T-helper 17 cell (primary cell): ENCODE results near the gene SLC13A3. TPM values are rescaled to one million over a fixed set of nuclear protein-coding genes. Genes with fewer than 3 reads are reported as not detected.

Experiments used
- ATAC-seq: fragments of 150-1000 bp; cut with Tn5 transposase; 2 replicates; pipeline ENCODE4 v1.10.0; 2021; ENCODE audit warnings: mild to moderate bottlenecking, moderate library complexity
- DNase-seq, 3 donors: peaks; one replicate each; pipeline versions ENCODE4 v3.0.0 to v3.0.0-alpha.2; 2020 to 2021
- H3K9me3 ChIP-seq: one replicate; pipeline ENCODE4 v1.7.0; 2013; ENCODE audit warnings: low read length, mild to moderate bottlenecking; ENCODE audit not compliant: control insufficient read depth, poor library complexity, severe bottlenecking
- H3K27ac Mint-ChIP-seq: one replicate; pipeline ENCODE4 v1.8.0; 2022; ENCODE audit warnings: mild to moderate bottlenecking, moderate library complexity, mixed read lengths
- H3K27me3 Mint-ChIP-seq: one replicate; pipeline ENCODE4 v1.8.0; 2022; ENCODE audit warnings: mixed read lengths
- H3K36me3 Mint-ChIP-seq: one replicate; pipeline ENCODE4 v1.8.0; 2022; ENCODE audit warnings: low read depth, mixed read lengths
- H3K4me1 Mint-ChIP-seq: one replicate; pipeline ENCODE4 v1.8.0; 2022; ENCODE audit warnings: mild to moderate bottlenecking, mixed read lengths
- H3K4me3 Mint-ChIP-seq: one replicate; pipeline ENCODE4 v1.8.0; 2022; ENCODE audit warnings: mild to moderate bottlenecking, moderate library complexity, mixed read lengths
- total RNA-seq, 4 donors: library from RNA in 2 of 4; stranded (reverse) in 2 of 4; gene quantifications; one replicate each; pipeline ENCODE4 v1.2.3 and lab custom pipeline; 2022 to 2026

The SLC13A3 gene
- total RNA-seq, 2 donors from 2014 or later, result 0.10 TPM; not detected in 1

GRCh38 chr20:46595933-46596332, 55.3 kb downstream of the SLC13A3 start:
- Mint-ChIP-seq H3K27me3 (peaks cover 45% of the 10 kb centered on the region), H3K27ac (no peak overlapping the region)
- ATAC-seq, result no peak

GRCh38 chr20:46594725-46595124, 56.5 kb downstream of the SLC13A3 start:
- Mint-ChIP-seq H3K4me1 (no peaks in the 10 kb centered on the region), H3K4me3 (no peak overlapping the region), H3K36me3 (peaks cover 2% of the 10 kb centered on the region), H3K27ac (no peak overlapping the region), H3K27me3 (peaks cover 43% of the 10 kb centered on the region)
- ATAC-seq (no peak), DNase-seq (no peak)
- peaks cover 2% of the 10 kb centered on the region for H3K9me3 ChIP-seq

More at GRCh38 chr20:46595933-46596332, 55.3 kb downstream of the SLC13A3 start:
- DNase-seq, result no peak
- peaks cover 2% of the 10 kb centered on the region for H3K9me3 ChIP-seq
- H3K4me3 Mint-ChIP-seq, result no peak overlapping the region
- H3K36me3 Mint-ChIP-seq, result peaks cover 2% of the 10 kb centered on the region
- H3K4me1 Mint-ChIP-seq, result no peaks in the 10 kb centered on the region

- no peak for DNase-seq
- peaks cover 2% of the 10 kb centered on the region for H3K36me3 Mint-ChIP-seq
- peaks cover 35% of the 10 kb centered on the region for H3K27me3 Mint-ChIP-seq
These were observed 58.5 kb downstream of the SLC13A3 start for GRCh38 chr20:46592580-46593362.

GRCh38 chr20:46590443-46590842, 60.8 kb downstream of the SLC13A3 start:
- Mint-ChIP-seq H3K4me3 (no peak overlapping the region), H3K27ac (no peak overlapping the region), H3K36me3 (peaks cover 2% of the 10 kb centered on the region), H3K27me3 (peaks cover 27% of the 10 kb centered on the region), H3K4me1 (no peaks in the 10 kb centered on the region)
- DNase-seq (no peak), ATAC-seq (no peak)
- peaks cover 2% of the 10 kb centered on the region for H3K9me3 ChIP-seq

More at GRCh38 chr20:46592580-46593362, 58.5 kb downstream of the SLC13A3 start:
- Mint-ChIP-seq H3K4me1 (no peaks in the 10 kb centered on the region), H3K4me3 (no peak overlapping the region), H3K27ac (no peak overlapping the region)
- H3K9me3 ChIP-seq, result peaks cover 2% of the 10 kb centered on the region
- no peak for ATAC-seq

GRCh38 chr20:46588532-46589511, 62.4 kb downstream of the SLC13A3 start:
- Mint-ChIP-seq H3K4me3 (no peak overlapping the region), H3K4me1 (no peaks in the 10 kb centered on the region), H3K36me3 (peaks cover 2% of the 10 kb centered on the region), H3K27me3 (peaks cover 24% of the 10 kb centered on the region), H3K27ac (no peak overlapping the region)
- no peak for DNase-seq
- no peaks in the 10 kb centered on the region for H3K9me3 ChIP-seq
- no peak for ATAC-seq

GRCh38 chr20:46587986-46588385, 63.3 kb downstream of the SLC13A3 start:
- Mint-ChIP-seq H3K36me3 (peaks cover 2% of the 10 kb centered on the region), H3K4me1 (no peaks in the 10 kb centered on the region), H3K27me3 (peaks cover 23% of the 10 kb centered on the region), H3K4me3 (no peak overlapping the region), H3K27ac (no peak overlapping the region)
- ATAC-seq, result no peak
- no peaks in the 10 kb centered on the region for H3K9me3 ChIP-seq
- DNase-seq, result no peak

GRCh38 chr20:46586724-46587123, 64.5 kb downstream of the SLC13A3 start:
- no peak for DNase-seq
- H3K36me3 Mint-ChIP-seq, result no peaks in the 10 kb centered on the region
- H3K27ac Mint-ChIP-seq, result no peak overlapping the region
- H3K9me3 ChIP-seq, result no peaks in the 10 kb centered on the region
- H3K27me3 Mint-ChIP-seq, result peaks cover 16% of the 10 kb centered on the region
- no peaks in the 10 kb centered on the region for H3K4me1 Mint-ChIP-seq
- ATAC-seq, result no peak
- no peak overlapping the region for H3K4me3 Mint-ChIP-seq

GRCh38 chr20:46584508-46584907, 66.8 kb downstream of the SLC13A3 start:
- Mint-ChIP-seq H3K27ac (no peak overlapping the region), H3K4me3 (no peak overlapping the region), H3K27me3 (peaks cover 26% of the 10 kb centered on the region), H3K4me1 (peaks cover 5% of the 10 kb centered on the region), H3K36me3 (peaks cover 2% of the 10 kb centered on the region)
- DNase-seq (no peak), ATAC-seq (no peak)
- H3K9me3 ChIP-seq, result no peaks in the 10 kb centered on the region

- Mint-ChIP-seq H3K4me3 (no peak overlapping the region), H3K36me3 (peaks cover 2% of the 10 kb centered on the region), H3K27ac (no peak overlapping the region), H3K27me3 (peaks cover 28% of the 10 kb centered on the region), H3K4me1 (peaks cover 5% of the 10 kb centered on the region)
- ATAC-seq (no peak), DNase-seq (no peak)
- no peaks in the 10 kb centered on the region for H3K9me3 ChIP-seq
These were observed 67.6 kb downstream of the SLC13A3 start for GRCh38 chr20:46583411-46584214.

GRCh38 chr20:46582648-46583047, 68.6 kb downstream of the SLC13A3 start:
- ATAC-seq, result no peak
- H3K4me3 Mint-ChIP-seq, result no peak overlapping the region
- H3K4me1 Mint-ChIP-seq, result peaks cover 5% of the 10 kb centered on the region
- H3K9me3 ChIP-seq, result no peaks in the 10 kb centered on the region
- peaks cover 36% of the 10 kb centered on the region for H3K27me3 Mint-ChIP-seq
- peaks cover 2% of the 10 kb centered on the region for H3K36me3 Mint-ChIP-seq
- DNase-seq, result no peak
- no peak overlapping the region for H3K27ac Mint-ChIP-seq

GRCh38 chr20:46581391-46581790, 69.9 kb downstream of the SLC13A3 start:
- DNase-seq, result no peak
- peaks cover 2% of the 10 kb centered on the region for H3K36me3 Mint-ChIP-seq
- no peak for ATAC-seq

GRCh38 chr20:46580613-46581205, 70.5 kb downstream of the SLC13A3 start:
- H3K36me3 Mint-ChIP-seq, result peaks cover 2% of the 10 kb centered on the region
- no peak for ATAC-seq
- H3K27me3 Mint-ChIP-seq, result peaks cover 41% of the 10 kb centered on the region
- no peak for DNase-seq
- H3K27ac Mint-ChIP-seq, result no peak overlapping the region
- no peaks in the 10 kb centered on the region for H3K9me3 ChIP-seq
- peaks cover 5% of the 10 kb centered on the region for H3K4me1 Mint-ChIP-seq
- no peak overlapping the region for H3K4me3 Mint-ChIP-seq

More at GRCh38 chr20:46581391-46581790, 69.9 kb downstream of the SLC13A3 start:
- Mint-ChIP-seq H3K27ac (no peak overlapping the region), H3K4me3 (no peak overlapping the region), H3K4me1 (peaks cover 5% of the 10 kb centered on the region), H3K27me3 (peaks cover 36% of the 10 kb centered on the region)
- no peaks in the 10 kb centered on the region for H3K9me3 ChIP-seq
